Suprapubic skin (tissue), 3 donors: Measurements from ENCODE around the gene ADAM8.

Experiments
- CTCF ChIP-seq, 2 donors: fragments of 200-600 bp in 1 of 2; fragments of 450-650 bp in 1 of 2; sonication (generic) in 1 of 2; IDR thresholded peaks; one replicate each; pipeline ENCODE4 v1.5.1; 2016 to 2019; ENCODE audit warnings: antibody characterized with exemption in 2 of 2, mild to moderate bottlenecking in 1 of 2, moderate library complexity in 1 of 2
- EP300 ChIP-seq: sonication (generic); formaldehyde crosslinking; IDR thresholded peaks from one replicate; pipeline ENCODE4 v1.6.1; 2017; ENCODE audit warnings: antibody characterized with exemption
- POLR2A ChIP-seq, 2 donors: fragments of 450-650 bp; IDR thresholded peaks; one replicate each; pipeline ENCODE4 v1.6.1; 2017; ENCODE audit warnings: antibody characterized with exemption in 2 of 2, mild to moderate bottlenecking in 2 of 2, moderate library complexity in 2 of 2

GRCh38 chr10:133219782-133220181, 56.9 kb downstream of the ADAM8 start:
- TF ChIP-seq EP300 (no peak), CTCF (IDR thresholded peaks at IDR 0.05) (no peak), POLR2A (IDR thresholded peaks at IDR 0.05) (no peak)
